Activated CD4-positive, alpha-beta T cell treated with anti-CD3 and anti-CD28 coated beads for 48 hours (primary cell): ENCODE results near the gene CDON.

Experiments used
- DNase-seq: peaks from one replicate; pipeline ENCODE4 v3.0.0-alpha.2; 2020

Gene CDON

DNA sequence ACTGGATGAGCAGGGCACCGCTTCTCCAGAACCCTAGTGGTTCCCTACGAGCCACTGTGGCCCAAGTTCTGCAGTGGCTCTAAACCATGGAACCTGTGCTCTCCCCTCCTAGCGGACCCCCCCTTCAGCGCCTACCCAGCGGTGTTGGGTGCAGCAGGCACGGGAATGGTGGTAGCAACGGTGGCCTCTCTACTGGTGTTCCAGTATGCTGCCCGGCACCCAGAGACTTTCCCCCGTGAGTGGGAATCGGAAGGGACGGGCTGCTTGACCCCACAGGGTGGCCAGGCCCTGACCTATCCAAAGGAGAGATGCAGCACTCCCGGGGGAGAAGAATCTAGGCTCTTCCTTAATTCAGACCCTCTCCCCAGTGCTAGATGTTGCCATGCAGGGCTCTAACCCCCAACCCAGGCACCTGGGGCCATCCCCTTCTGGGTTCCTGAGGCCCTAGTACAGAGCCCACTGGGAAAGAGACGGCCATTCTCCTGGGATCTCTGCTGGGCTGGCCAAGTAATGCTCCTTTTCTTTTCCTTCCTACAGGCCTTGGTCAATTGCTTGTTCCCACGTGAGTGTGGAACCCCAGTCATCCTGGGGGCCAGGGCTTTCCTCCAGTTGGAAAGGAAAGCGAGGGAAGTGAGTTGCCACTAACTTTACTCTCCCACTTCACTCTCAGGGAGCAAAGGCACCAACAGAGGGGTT is 107.6 kb downstream of the CDON start:
- no peak for DNase-seq

DNA sequence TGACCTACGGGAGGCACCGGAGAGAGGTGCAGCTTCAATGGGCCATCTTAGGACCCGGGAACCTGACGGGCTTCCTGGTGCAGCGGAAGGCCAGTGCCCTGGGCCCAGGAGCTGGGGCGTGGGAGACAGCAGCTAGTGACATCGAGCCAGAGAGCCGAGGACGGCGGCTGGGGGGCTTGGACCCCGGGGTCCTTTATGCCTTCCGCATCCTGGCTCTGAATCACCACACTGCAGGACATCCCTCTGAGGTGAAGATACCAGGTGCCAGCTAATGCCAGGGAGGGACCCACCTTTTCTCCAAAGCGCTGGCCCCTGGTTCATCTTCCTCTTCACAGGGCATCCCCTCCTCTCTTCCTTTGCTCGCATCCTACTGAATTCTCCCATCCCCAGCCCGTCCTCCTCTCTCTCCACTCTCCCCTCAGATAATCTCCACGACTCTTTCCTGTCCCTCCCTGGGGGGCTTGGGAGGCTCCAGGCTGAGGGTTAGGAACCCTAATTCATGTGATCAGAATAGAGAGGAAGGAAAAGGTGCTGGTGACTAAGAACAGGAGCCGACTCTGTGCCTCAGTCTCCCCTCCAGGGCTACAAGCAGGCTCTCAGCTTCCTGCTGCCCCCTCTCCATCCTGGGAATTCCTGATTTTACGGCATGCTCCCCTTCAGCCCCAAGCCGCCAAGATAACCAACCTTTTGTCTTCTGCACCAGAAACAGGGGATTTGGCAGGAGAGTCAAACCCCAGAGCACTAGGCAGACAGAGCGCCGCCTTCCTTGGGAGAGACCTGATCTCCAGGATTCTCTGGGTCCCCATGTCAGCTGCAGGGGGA is 108.3 kb downstream of the CDON start:
- no peak for DNase-seq

- DNase-seq: no peak
Measured at GRCh38 chr11:125953401-125953935, 109.2 kb downstream of the CDON start.

DNA sequence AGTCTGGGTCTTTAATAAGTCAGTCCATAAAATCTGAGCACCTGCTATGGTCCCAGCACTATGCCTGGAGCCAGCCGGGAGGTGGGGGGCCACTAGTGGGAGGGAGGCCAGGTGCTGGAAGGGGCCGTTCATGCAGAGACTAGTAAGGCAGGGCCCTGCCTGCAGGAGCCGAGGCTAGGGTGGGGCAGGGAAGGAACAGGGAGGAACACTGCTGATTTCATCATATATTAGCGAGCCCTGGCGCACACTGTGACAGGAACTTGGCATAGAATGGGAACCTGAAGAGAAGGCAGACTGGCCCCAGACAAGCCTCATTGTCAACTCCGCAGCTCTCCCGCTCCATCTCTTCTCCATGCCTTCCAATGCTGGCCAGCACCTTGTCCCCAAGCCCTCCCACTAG is 109.7 kb downstream of the CDON start:
- DNase-seq: no peak

DNA sequence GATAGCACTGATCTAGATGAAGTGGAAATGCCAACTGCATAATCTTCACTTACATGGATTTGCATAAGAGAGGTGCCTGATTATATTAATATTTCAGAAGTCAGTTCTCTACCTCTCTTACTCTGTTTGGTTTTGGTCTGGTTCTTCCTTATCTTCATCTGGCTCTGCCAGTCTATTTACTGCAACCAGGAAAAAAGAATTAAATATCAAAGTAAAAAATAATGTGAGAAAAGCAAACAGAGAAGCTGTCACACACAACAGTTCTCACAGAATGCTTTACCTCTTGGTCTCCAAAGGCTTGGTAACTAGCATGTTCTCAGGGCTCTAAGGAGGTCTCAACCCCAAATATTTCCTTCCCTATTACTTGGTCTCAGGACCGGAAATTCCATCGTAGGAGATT is 110.1 kb downstream of the CDON start:
- no peak for DNase-seq

DNA sequence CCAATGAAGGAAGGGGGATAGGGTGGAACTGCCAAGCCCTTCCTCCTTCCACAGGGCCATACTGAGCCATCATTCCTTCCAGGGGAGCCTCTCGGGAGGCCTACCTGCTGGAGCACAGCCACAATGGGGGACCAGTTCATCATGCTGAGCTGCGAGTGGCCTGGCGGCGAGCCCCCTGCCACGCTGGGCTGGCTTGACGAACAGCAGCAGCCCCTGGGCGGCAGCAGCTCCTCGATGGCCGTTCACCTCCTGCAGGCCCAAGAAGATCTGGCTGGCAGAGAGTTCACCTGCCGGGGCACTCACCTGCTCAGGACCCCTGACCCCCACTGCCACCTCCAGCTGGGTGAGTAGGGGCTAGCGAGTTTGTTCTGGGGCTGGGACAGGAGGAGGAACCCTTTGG is 110.9 kb downstream of the CDON start:
- no peak for DNase-seq

DNA sequence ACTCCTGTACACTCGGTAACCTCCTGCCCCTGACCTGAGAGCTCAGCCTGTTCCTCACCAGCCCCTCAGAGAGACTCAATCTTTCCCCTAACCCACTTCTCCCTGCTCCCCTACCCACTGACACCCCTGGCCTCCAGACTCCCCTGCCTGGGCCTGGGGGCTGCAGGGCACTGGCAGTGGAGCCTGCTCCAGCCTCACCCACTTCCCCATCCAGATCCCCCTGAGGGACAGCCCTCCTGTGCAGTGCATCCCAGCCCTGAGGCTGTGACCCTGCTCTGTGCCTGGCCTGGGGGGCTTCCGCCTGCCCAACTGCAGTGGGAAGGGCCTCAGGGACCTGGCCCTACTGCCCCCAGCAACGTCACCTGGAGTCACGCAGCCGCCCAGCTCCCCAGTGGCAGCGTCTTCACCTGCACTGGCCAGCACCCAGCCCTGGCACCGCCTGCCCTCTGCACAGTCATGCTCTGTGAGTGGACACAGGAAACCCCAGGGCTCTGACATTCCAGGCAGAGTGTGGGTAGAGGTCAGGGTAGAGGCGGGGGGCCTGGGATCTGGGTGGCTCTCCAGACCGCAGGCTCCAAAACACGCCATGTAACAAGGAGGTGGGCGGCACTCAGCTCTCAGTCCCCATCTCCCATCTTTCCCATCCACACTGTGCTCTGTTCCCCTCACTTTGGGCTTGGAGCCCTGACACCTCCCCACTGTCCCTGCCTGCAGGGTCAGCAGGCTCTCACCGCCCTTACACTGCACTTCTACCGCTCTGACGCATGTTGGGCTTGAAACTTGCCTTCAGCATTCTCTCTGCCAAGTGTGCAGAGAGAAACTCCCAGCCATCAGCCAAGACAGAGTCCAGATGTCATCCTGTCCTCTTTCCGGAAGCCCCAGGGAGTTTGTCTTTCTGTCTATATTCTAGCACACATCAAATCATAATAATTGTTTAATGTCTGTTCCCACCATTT is 111.7 kb downstream of the CDON start:
- no peak for DNase-seq

- no peak for DNase-seq
Measured at GRCh38 chr11:125950178-125950490, 112.5 kb downstream of the CDON start.

- DNase-seq: no peak
Measured at GRCh38 chr11:125949271-125950177, 113.1 kb downstream of the CDON start.

DNA sequence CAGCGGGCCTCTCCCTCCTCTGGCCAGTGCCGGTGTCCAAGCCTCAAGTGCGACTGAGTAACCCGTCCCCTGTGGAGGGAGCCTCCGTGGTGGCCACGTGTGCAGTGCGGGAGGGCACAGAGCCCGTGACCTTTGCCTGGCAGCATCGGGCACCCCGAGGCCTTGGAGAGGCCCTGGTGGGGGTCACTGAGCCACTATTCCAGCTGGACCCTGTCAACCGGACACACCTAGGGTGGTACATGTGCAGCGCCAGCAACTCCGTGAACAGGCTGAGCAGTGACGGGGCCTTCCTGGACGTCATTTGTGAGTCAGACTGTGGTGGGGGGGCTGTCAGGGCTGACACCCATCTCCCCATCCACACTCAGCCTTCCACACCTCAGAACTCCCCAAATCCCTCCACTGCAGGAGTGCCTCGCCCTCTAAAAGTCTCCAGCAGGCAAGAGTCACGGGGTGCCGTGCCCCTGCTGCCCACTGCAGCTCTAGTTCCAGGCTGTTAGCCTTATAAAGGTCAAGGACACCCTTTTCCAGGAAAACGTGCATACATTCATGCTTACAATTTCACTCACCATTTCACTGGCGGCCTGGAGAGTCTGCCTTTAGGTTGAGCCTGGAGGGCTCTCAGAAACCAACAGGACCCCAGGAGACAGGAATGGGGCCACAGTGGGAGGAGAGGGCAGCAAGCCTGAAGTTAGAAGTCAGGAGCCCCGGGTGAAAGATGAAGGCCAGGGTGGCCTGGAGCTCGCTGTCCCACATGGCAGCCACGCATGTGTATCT is 114.2 kb downstream of the CDON start:
- no peak for DNase-seq

- no peak for DNase-seq
Measured at GRCh38 chr11:125947419-125948277, 115.0 kb downstream of the CDON start.

- no peak for DNase-seq
Measured at GRCh38 chr11:125946712-125947418, 115.8 kb downstream of the CDON start.

GRCh38 chr11:125945797-125946520 is 116.7 kb downstream of the CDON start, which contains the start of gene VSIG10L2:
Gene VSIG10L2, plus strand, starts transcription at chr11:125946044. Its CDS starts 12 bp downstream, at chr11:125946056.
- no peak for DNase-seq

DNA sequence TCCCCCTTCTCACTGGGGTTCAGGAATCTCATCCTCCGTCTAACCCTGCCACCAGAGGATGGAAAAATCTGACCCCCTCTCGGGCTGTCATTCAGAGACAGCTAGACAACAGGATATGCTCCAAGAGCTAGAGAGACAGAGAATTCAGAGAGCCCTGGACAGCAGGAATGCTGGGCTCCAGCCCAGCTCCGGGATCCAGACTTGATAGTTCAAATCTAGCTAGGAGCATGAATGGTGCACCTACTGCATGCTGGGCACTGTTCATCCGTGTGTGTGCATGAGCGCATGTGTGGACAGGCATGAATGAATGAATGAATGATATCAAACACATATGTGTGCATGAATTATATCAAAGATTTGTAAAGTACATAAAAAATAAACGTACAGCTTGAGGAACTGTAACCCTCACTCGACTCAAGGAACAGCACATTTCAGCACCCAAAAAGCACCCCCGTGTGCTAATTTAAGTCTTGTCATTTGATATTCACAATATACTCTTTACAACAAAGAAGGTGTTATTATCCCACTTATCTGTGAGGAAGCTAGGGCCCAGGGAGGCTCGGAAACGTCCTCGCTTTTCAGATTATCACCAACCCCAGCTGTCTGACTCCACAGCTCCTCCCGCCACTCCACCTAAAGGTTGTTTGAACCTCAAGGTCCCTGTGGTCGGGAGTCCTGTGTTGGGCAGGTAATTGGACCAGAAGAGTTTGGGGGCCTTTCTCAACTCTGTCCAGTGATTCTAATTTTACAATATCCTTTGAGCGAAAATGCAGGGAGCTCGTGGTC is 117.5 kb downstream of the CDON start:
- DNase-seq: no peak

GRCh38 chr11:125944350-125945010 is 118.2 kb downstream of the CDON start:
- DNase-seq: no peak

DNA sequence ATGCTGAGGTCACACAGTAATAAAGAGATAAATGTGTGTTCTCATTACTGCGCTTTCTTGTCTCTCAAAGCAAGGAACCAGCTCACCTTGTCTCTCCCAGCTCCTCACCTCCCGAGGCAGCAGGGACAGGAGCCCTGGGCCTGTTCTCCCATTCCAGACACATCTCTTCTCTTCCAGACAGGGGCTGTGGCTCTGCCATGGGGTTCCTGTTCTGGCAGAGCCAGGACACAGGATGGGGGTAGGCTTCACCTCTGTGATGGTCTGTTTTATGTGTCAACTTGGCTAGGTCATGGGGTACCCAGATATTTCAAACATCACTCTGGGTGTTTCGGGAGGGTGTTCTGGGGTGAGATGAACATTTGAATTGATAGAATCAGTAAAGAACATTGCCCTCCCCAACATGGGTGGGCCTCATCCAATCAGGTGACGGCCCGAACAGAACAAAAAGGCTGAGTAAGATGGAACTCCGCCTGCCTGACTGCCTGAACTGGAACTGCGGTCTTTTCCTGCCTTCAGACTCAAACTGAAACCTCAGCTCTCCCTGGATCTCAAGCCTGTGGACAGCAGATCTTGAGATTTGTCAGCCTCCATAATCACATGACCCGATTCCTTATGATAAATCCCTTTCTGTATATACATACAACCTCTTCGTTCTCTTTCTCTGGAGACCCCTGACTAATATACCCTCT is 118.9 kb downstream of the CDON start:
- no peak for DNase-seq
